HG02571 (cell line): Measurements from ENCODE around the gene CIDEC.
"Not testable (repeated sequence)": the region's sequence is repeated elsewhere in the genome, so short reads cannot be mapped to it uniquely, and the experiment has no call there.

Source experiments
- ATAC-seq: cut with Tn5 transposase; IDR thresholded peaks from one replicate; pipeline ENCODE4 v1.9.1; 2021; ENCODE audit warnings: mild to moderate bottlenecking, moderate library complexity; ENCODE audit not compliant: unreplicated experiment

CIDEC gene

DNA sequence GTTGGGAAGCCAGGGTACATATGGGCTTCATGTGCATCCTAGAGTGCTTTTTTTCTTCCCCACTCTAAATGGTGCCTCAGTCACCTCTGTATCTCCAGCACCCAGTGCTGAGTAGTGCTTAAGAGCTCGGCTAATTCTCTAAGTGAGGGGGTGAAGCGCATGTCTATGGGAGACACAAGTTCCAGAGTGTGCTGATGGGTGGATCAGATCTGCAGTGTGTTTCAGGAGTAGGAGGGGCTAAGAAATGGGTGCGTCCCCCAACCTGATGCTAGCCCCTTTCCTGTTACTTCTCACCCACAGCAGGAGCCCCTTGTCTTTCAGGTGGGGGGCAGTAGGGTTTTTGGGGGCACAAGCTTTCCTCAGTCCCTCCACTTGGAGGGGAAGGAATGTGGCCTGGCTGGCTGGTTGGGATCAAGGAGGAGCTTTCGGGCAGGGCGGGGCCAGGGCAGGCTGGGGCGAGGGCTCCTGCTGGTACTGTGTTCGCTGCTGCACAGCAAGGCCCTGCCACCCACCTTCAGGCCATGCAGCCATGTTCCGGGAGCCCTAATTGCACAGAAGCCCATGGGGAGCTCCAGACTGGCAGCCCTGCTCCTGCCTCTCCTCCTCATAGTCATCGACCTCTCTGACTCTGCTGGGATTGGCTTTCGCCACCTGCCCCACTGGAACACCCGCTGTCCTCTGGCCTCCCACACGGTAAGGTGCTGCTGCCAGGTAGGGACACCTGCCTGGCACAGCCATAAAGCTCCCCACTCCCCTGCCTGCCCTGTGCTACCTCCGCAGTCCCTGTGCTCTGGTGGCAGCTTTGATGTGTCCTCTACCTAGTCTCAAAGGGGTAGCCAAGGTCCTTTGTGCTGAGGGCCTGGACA, 22.6 kb upstream of the CIDEC start, which contains the start of gene IL17RE:
IL17RE (plus strand) TSS at position 477 of the 866 bp plus-strand sequence; CDS start at position 562, 85 bp downstream.
- ATAC-seq: no peak

DNA sequence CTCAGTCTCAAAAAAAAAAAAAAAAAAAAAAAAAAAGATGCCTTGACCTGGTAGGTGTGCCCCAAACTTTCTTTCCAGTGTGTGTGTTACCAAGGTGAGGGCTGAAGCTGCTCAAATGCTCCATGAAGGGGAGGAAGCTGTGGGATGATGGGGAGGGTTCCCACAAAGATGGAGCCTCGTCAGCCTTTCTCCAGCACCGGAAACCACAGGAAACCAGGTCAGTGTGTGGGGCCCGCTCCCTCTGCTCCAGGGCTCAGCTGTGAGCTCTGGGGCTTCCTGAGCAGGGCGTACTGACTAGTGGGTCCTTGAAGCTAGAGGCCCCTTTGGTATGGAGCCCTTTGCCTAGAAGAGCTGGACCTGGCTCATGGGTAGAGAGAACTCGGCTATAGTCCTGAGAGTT, 21.9 kb upstream of the CIDEC start:
- no peak for ATAC-seq

DNA sequence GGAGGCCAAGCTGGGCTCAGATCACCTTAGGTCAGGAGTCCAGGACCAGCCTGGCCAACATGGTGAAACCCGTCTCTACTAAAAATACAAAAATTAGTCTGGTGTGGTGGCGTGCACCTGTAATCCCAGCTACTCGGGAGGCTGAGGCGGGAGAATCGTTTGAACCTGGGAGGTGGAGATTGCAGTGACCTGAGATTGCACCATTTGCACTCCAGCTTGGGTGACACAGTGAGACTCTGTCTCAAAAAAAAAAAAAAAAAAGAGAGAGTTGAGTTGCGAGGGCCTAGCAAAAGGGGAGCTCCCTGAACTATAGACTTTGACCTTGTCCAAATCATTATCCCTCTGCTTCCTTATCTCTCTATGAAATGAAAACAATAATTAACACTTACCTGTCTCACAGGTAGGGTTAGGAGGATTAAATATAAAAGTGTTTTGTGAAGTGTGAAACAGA, 20.9 kb upstream of the CIDEC start:
- not testable (repeated sequence) for ATAC-seq

DNA sequence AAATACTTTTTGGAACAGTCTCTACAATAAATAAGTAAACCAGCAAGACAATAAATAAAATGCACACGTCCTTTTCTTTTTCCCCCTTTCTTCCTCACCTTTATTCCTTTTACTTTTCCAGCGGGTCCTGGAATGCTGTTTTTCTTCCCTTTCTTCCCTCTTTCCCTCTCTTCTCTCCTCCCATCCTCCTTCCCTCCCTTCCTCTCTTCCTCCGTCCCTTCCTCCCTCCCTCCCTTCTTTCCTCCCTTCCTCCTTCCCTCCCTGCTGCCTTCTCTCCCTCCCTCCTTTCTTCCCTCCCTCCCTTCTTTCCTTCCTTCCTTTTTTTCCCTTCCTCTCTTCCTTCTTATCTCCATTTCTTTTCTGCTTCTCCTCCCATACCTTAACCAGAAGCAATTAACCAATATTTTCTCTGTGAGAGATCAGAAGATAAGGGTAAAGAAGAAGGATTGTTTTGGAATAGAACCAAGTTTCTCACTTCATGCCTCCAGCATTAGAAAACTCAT, 19.3 kb upstream of the CIDEC start:
- no peak for ATAC-seq

DNA sequence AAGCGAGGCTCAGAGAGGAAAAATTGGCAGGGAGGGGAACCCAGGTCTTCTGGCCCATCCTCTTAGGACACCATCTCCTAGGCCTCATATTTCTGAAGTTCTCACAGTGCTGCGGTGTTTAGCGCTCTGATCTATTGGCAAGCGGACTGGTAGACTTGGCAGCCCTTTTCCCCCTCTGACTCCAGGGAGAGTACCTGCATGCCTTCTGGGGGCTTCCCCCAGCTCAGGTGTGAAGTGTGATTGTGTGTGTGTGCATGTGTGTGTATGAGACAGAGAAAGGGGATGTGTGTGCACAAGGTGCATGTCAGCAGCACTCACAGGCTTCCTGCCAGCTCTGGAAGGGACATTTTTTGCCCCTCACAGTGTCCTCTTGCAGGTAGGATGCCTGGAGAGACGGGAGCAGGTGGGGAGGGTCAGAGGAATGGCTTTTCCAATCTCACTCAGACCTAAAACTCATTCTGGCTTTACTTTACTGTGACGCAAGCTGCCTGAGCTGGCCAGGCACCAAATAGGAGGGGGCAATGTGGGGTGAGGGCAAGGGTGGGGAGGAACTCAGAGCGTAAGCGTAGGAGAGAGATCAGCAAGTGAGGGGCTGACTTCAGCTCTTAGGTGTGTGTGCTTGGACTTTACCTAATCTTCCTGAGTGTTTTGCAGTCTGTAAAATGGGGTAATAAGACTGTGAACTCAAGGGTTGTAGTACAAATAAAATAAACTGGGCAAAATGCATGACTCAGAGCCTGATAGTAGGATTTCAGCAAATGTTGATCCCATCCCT, 18.6 kb upstream of the CIDEC start:
- no peak for ATAC-seq

DNA sequence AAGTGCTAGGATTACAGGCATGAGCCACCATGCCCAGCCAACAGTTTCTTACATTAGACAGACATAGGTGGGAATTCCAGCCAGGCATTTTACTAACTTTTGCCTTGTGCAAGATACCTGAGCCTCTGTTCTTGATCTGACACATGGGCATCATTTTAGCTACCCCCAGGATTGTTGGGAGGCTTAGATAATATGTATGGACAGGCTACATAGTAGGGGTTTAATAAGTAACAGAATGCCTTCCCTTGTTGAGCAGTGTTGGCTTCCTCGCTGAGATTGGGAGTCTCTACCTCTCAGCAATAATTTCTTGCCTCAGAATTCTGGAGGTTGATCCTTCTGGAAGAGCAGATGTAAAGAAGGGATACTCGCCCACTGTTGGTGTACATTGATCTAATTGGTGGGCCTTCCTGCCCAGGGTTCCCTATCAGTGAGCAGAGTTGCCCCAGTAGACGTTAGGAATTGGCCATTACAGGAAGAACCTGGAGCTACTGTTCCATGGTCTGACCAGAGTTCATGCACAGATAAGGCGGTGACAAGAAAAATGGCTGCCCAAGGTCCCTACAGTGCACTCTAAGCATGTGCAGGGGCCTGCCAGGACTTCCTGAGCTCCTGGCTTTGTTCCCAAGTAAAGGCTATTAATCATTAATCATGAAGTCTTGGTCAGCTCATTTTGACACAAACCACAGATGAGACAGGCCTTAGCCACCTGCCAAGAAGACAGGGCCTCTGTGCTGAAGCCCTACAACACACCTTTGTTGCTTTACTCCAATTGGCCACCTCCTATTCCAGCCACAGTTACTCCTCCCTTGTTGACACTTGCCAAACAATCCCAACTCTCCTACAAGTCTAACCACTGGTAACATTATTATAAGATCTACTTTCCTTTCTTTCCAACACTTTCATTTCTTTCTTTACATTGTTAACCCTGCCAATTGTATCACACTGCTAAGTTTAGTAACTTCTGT, 17.6 kb upstream of the CIDEC start:
- no peak for ATAC-seq

DNA sequence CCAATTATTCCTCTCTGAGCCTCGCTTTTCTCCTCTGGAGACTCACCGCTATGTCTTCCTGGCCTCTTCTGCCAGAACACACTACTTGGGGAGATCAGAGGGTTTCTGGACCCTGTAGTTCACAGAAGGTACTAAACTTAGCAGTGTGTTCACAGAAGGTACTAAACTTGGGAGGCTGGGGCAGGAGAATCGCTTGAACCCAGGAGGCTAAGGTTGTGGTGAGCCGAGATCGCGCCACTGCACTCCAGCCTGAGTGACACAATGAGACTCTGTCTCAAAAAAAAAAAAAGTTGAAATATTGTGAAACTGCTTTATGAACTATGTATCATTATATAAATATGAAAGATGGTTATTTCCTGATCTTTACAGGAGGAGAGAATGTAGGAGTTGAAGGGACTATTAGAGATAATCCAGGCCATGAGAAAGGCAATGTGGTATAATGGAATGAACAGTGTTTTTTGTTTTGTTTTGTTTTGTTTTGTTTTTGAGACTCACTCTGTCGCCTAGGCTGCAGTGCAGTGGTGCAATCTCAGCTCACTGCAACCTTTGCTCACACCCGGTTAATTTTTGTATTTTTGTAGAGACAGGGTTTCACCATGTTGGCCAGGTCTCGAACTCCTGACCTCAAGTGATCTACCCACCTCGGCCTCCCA, 16.8 kb upstream of the CIDEC start:
- not testable (repeated sequence) for ATAC-seq

DNA sequence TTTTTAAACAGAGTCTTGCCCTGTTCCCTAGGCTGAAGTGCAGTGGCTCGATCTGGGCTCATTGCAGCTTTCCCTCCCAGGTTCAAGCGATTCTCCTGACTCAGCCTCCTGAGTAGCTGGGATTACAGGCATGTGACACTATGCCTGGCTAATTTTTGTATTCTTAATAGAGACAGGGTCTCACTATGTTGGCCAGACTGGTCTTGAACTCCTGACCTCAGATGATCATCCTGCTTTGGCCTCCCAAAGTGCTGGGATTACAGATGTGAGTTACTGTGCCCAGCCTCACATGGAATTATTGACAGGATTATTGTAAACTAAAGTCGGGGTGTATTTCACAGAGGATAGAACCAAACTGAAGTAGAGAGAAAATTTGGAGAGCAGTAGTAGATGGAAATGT, 15.7 kb upstream of the CIDEC start:
- not testable (repeated sequence) for ATAC-seq

DNA sequence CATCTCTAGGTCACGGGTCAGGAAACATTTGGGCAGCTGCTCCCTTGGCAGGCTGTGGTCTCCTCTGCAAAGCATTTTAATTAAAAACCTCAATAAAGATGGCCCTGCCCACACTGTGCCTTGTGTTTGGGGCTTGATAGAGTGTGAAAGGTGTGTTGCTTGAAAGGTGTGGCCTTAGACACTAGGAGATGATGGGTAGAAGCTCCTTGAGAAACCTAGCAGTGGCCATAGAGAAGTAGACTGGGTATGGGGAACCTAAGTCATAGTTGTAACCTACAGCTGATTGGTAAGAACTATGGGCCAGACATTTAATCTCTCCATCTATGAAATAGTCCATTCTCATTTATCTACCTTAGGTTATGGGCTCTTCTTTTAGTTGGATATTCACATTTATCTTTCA, 13.7 kb upstream of the CIDEC start:
- ATAC-seq: no peak

DNA sequence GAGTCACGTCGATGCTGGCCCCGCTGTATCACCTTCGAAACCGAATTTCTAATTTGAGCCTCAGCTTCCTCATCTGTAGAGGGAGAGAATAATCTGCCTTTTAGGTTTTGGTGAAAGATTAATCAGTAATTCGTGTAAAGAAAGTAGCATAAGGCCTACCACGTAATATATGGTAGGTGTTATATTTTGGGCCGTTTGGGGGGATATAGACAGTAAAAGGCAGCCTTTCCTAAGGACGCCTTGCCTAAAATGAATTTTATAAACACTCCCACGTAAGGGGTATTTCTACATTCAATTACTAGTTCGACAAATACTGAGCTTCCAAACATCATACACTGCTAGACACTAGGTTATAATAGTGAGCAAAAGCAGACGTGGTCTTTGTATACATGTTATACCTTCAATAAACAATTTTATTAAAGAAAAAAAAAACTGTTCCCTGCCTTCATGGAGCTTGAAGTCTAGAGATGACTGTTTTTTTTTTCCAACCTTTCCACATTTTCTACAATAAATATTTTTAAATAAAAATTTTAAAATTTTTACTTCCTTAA, 11.1 kb upstream of the CIDEC start:
- ATAC-seq: no peak

DNA sequence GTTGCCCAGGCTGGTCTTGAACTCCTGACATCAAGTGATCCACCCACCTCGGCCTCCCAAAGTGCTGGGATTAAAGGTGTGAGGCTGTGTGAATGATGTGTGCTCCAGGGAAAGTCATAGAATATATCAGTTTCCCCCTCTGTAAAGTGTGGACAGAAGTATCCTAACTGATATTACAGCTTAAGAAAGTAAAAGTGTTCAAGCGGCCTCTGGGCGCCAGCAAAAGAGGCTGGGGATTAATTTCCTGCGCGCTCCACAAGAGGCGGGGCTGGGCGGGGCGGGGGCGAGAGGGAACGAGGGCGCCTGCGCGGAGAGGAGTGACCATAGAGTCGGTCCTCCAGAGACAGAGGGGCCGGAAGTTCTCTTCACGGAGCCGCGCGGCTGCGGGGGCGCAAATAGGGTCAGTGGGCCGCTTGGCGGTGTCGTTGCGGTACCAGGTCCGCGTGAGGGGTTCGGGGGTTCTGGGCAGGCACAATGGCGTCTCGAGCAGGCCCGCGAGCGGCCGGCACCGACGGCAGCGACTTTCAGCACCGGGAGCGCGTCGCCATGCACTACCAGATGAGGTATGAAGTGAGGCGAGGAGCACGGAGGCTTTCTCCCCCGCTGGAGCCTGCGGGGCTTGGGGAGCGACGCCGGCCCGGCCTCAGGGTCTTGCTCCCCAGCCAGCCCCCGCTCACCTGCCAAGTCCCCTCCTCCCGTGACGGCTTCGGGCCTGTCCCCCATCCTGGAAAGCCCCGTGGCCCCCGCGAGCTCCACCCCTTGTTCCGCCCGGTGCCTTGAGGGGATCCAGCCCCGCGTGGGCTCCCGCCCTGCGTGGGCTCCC, 10.4 kb upstream of the CIDEC start, which contains the start of gene JAGN1:
JAGN1 (plus strand) TSS at position 362 of the 823 bp plus-strand sequence; CDS start at position 475, 113 bp downstream.
- peak; percentile 77 for ATAC-seq

DNA sequence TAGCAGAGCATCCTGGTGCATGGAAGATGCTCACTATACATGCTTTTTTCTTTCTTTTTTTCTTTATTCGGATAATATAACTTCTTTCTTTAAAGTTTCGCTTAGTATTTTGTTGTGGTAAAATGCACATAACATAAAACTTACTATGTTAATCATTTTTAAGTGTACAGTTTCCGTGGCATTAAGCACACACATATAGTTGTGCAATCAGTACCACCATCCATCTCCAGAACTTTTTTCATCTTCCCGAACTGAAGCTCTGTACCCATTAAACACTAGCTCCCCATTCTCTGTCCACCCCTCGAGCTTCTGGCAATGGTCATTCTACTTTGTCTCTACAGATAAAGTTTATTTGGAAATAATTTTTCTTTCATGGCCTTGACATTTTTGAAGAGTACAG, 9.4 kb upstream of the CIDEC start:
- no peak for ATAC-seq

DNA sequence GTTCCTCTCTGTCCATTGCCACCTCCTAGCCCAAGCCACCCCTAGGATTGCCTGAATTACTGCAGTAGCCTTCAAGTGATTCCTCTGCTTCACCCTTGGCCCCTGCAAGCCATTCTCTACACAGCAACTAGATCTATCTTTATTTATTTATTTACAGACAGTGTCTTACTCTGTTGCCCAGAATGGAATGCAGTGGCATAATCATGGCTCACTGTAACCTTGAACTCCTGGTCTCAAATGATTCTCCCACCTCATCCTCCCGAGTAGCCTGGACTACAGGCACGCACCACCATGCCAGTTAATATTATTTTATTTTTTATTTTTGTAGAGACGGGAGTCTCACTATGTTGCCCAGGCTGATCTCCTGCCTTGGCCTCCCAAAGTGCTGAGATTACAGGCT, 8.5 kb upstream of the CIDEC start:
- ATAC-seq: no peak

DNA sequence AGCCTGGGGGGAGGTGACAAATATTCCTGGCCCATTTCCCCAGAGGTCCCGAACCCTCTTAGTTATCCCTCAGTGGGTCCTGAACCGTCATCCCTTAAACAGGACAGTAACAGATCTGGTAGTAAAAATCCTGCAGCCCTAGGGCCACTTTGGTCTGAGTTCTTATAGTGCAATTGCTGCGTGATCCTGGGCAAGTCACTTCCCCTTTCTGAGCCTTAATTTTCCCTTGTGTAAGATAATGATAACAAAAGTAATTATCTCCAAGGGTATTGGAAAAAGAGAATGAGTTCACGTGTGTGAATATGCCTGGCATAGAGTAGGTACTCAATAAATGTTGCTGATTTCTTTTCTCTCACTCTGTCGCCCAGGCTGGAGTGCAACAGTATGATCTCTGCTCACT, 7.4 kb upstream of the CIDEC start:
- no peak for ATAC-seq

DNA sequence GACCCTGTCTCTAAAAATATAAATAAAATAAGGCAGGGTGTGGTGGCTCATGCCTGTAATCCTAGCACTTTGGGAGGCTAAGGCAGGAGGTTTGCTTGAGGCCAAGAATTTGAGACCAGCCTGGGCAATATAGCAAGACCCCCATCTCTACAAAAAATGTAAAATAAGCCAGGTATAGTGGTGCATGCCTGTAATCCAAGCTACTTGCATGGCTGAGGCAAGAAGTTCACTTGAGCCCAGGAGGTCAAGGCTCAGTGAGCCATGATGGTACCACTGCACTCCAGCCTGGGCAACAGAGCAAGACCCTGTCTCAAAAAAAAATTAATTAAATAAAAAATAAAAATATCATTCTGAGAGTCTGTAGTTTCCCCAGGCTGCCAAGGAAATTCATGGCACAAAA, 6.3 kb upstream of the CIDEC start:
- no peak for ATAC-seq

DNA sequence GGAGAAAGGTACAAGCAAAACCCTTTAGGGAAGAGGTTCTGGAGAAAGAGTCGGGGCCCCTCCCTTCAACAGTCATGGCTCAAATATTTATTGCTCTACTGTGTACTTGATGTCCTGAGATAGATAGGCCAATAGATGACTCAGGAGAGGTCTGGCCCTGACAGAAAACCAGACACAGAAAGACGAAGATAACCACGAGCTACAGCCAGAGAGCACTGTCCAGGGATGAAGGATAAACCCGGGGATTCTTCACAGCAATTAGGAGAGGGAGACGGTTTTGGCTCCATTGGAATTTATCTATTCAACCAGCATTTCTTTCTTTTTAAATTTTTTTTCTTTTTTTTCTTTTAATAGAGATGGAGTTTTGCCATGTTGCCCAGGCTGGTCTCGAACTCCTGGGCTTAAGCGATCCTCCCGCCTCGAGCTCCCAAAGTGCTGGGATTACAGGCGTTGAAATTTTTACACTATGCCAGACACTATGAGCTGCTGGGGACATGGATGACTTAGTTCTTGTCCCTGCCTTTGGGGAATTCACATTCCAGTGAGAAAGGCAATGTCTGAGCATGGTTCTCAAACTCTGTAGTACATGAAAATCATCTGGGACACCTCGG, 4.6 kb upstream of the CIDEC start:
- no peak for ATAC-seq

DNA sequence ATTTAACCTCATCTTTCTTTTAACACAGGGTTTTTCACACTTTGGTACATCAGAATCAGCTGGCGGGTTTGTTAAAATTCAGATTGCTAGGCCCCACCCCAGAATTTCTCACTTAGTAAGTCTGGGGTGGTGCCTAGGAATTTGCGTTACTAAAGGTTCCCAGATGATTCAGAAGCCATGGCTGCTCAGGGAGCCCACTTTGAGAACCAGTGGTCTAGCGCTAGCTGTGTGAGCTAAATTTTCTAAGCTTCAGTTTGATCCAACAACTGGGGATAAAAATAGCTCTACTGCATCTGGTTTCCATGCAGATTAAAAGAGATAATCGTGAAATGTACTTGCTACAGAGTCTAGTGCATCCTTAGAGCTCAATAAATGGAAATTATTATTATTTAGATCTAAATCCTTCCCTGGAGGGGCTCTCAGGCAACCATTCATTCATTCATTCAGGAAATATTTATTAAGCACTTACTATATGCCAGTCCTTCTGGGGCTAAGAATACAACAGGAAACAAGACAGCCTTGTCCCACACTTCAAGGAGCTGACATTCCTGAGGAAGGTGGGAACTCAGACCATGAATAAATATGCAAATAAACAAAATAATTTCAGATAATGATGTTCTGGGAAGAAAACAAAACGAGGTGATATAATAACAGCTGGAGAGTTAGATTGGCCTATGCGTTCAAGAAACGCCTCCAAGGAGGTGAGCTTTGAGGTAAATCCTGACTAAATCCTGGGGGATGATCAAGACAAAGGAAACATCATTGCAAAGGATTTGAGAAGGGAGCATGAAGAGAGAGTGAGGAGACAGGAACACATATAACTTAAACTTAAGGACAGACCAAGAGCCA, 3.9 kb upstream of the CIDEC start:
- ATAC-seq: no peak
